HG03342 (cell line): ENCODE data around the gene TWIST1.

ENCODE experiments used
- ATAC-seq: cut with Tn5 transposase; IDR thresholded peaks from one replicate; pipeline ENCODE4 v1.9.1; 2021; ENCODE audit warnings: mild to moderate bottlenecking, moderate library complexity; ENCODE audit not compliant: unreplicated experiment

Gene TWIST1

GRCh38 chr7:19117091-19117869 lies at the start of gene TWIST1:
TSS of gene TWIST1 (minus strand) at chr7:19117636. CDS start at chr7:19117321, 315 bp downstream.
- no peak for ATAC-seq

GRCh38 chr7:19161671-19162070 lies 44.2 kb upstream of the TWIST1 start:
- ATAC-seq: no peak

- ATAC-seq: no peak
Observed at GRCh38 chr7:19146699-19147098, 29.3 kb upstream of the TWIST1 start.

- no peak for ATAC-seq
Observed at GRCh38 chr7:19145434-19146115, 28.1 kb upstream of the TWIST1 start.

- ATAC-seq: no peak
Observed at GRCh38 chr7:19144661-19145433, 27.4 kb upstream of the TWIST1 start, which contains the start of gene FERD3L. TSS of gene FERD3L (minus strand) at chr7:19145421. CDS start at chr7:19145362, 59 bp downstream.

GRCh38 chr7:19143881-19144574 lies 26.6 kb upstream of the TWIST1 start:
- no peak for ATAC-seq

GRCh38 chr7:19139706-19140327 lies 22.4 kb upstream of the TWIST1 start:
- no peak for ATAC-seq

- ATAC-seq: no peak
Observed at GRCh38 chr7:19133886-19134285, 16.4 kb upstream of the TWIST1 start.

GRCh38 chr7:19133390-19133789 lies 16.0 kb upstream of the TWIST1 start:
- no peak for ATAC-seq

GRCh38 chr7:19128856-19129255 lies 11.4 kb upstream of the TWIST1 start:
- ATAC-seq: no peak

GRCh38 chr7:19121977-19122588 lies 4.6 kb upstream of the TWIST1 start:
- no peak for ATAC-seq

- ATAC-seq: no peak
Observed at GRCh38 chr7:19119870-19120486, 2.5 kb upstream of the TWIST1 start.

GRCh38 chr7:19119372-19119771 lies 1.9 kb upstream of the TWIST1 start:
- ATAC-seq: no peak

- ATAC-seq: no peak
Observed at GRCh38 chr7:19118636-19119371, 1.4 kb upstream of the TWIST1 start.

- ATAC-seq: no peak
Observed at GRCh38 chr7:19117870-19118608, 603 bp upstream of the TWIST1 start.

- ATAC-seq: no peak
Observed at GRCh38 chr7:19116121-19117090, 1.0 kb downstream of the TWIST1 start.

- no peak for ATAC-seq
Observed at GRCh38 chr7:19114551-19114855, 2.9 kb downstream of the TWIST1 start.
